KMS-11 (cell line): Measurements from ENCODE around the gene SLC9A9.

Source experiments
- H2AFZ ChIP-seq: fragments of 200-600 bp; sonication (generic); 2 replicates; pipeline ENCODE4 v1.6.1; 2016; ENCODE audit warnings: antibody characterized with exemption, mixed run types, low read depth
- H3K27ac ChIP-seq: fragments of 200-600 bp; sonication (generic); 2 replicates; pipeline ENCODE4 v1.6.1; 2016; ENCODE audit warnings: mild to moderate bottlenecking, mixed run types
- H3K27me3 ChIP-seq: fragments of 200-600 bp; sonication (generic); 2 replicates; pipeline ENCODE4 v1.6.1; 2017; ENCODE audit warnings: mild to moderate bottlenecking, low read depth, mixed run types, moderate library complexity; ENCODE audit not compliant: insufficient read depth
- H3K36me3 ChIP-seq: fragments of 200-600 bp; sonication (generic); 2 replicates; pipeline ENCODE4 v1.6.1; 2017; ENCODE audit warnings: mild to moderate bottlenecking, mixed run types; ENCODE audit not compliant: insufficient read depth
- H3K4me1 ChIP-seq: fragments of 200-600 bp; sonication (generic); 2 replicates; pipeline ENCODE4 v1.6.1; 2016; ENCODE audit warnings: mild to moderate bottlenecking, low read depth, mixed run types; ENCODE audit not compliant: poor library complexity, severe bottlenecking
- H3K4me2 ChIP-seq: fragments of 200-600 bp; sonication (generic); 2 replicates; pipeline ENCODE4 v1.7.0; 2016; ENCODE audit warnings: mild to moderate bottlenecking, mixed run types
- H3K4me3 ChIP-seq: fragments of 200-600 bp; sonication (generic); IDR thresholded peaks from 2 replicates; pipeline ENCODE4 v1.6.1; 2017; ENCODE audit warnings: low read depth, low read length, mixed read lengths; ENCODE audit not compliant: insufficient read depth
- H3K79me2 ChIP-seq: fragments of 200-600 bp; sonication (generic); 2 replicates; pipeline ENCODE4 v1.6.1; 2016; ENCODE audit warnings: low read depth, mixed run types; ENCODE audit not compliant: insufficient read depth
- H3K9ac ChIP-seq: fragments of 200-600 bp; sonication (generic); 2 replicates; pipeline ENCODE4 v1.6.1; 2016; ENCODE audit warnings: mild to moderate bottlenecking, mixed run types
- H4K20me1 ChIP-seq: fragments of 200-600 bp; sonication (generic); 2 replicates; pipeline ENCODE4 v1.6.1; 2016; ENCODE audit warnings: mild to moderate bottlenecking, mixed run types; ENCODE audit not compliant: insufficient read depth
- CTCF ChIP-seq: fragments of 200-600 bp; sonication (generic); conservative IDR thresholded peaks from 2 replicates; pipeline ENCODE4 v1.6.1; 2017; ENCODE audit warnings: low read depth, mild to moderate bottlenecking, antibody characterized with exemption, low read length, moderate library complexity, mixed read lengths

The SLC9A9 gene

GRCh38 chr3:143753456-143753855 lies 94.8 kb downstream of the SLC9A9 start:
- Histone ChIP-seq H4K20me1 (no peaks in the 10 kb centered on the region), H3K36me3 (no peaks in the 10 kb centered on the region), H3K4me3 (no peak overlapping the region), H3K4me2 (no peak overlapping the region), H3K4me1 (peaks cover 21% of the 10 kb centered on the region), H3K9ac (no peak overlapping the region), H3K27ac (no peak overlapping the region), H3K79me2 (no peaks in the 10 kb centered on the region), H2AFZ (no peak overlapping the region), H3K27me3 (no peaks in the 10 kb centered on the region)
- TF ChIP-seq CTCF, result no peak

- Histone ChIP-seq H2AFZ (no peak overlapping the region), H3K4me3 (no peak overlapping the region), H3K36me3 (no peaks in the 10 kb centered on the region), H3K27ac (no peak overlapping the region), H3K4me2 (no peak overlapping the region), H3K27me3 (no peaks in the 10 kb centered on the region), H4K20me1 (no peaks in the 10 kb centered on the region), H3K79me2 (no peaks in the 10 kb centered on the region), H3K9ac (no peak overlapping the region), H3K4me1 (peaks cover 21% of the 10 kb centered on the region)
- no peak for TF ChIP-seq CTCF
These were observed 95.3 kb downstream of the SLC9A9 start for GRCh38 chr3:143753006-143753405.

- no peaks in the 10 kb centered on the region for H4K20me1 ChIP-seq
- no peak overlapping the region for H2AFZ ChIP-seq
- no peak overlapping the region for H3K4me2 ChIP-seq
- H3K4me3 ChIP-seq, result no peak overlapping the region
- H3K27me3 ChIP-seq, result no peaks in the 10 kb centered on the region
- no peak overlapping the region for H3K27ac ChIP-seq
- TF ChIP-seq CTCF, result no peak
- H3K79me2 ChIP-seq, result no peaks in the 10 kb centered on the region
- H3K9ac ChIP-seq, result no peak overlapping the region
- no peaks in the 10 kb centered on the region for H3K36me3 ChIP-seq
- H3K4me1 ChIP-seq, result peaks cover 17% of the 10 kb centered on the region
These were observed 96.6 kb downstream of the SLC9A9 start for GRCh38 chr3:143751643-143752178.

- no peak overlapping the region for H3K4me2 ChIP-seq
- peaks cover 8% of the 10 kb centered on the region for H3K4me1 ChIP-seq
- H3K27ac ChIP-seq, result no peak overlapping the region
- H2AFZ ChIP-seq, result no peak overlapping the region
- H3K27me3 ChIP-seq, result no peaks in the 10 kb centered on the region
- H3K36me3 ChIP-seq, result no peaks in the 10 kb centered on the region
- no peak overlapping the region for H3K9ac ChIP-seq
- no peaks in the 10 kb centered on the region for H3K79me2 ChIP-seq
- TF ChIP-seq CTCF, result no peak
- H3K4me3 ChIP-seq, result no peak overlapping the region
- no peaks in the 10 kb centered on the region for H4K20me1 ChIP-seq
These were observed 97.4 kb downstream of the SLC9A9 start for GRCh38 chr3:143750841-143751240.
